Upper lobe of left lung (tissue), 6 donors: ENCODE results near the gene DRC7. TPM values are rescaled to one million over a fixed set of nuclear protein-coding genes. Genes with fewer than 3 reads are reported as not detected.

Experiments used
- ATAC-seq, 2 donors: fragments of 200-7000 bp; cut with Tn5 transposase; one replicate each; pipeline ENCODE4 v1.9.1; 2022; ENCODE audit warnings: mild to moderate bottlenecking in 2 of 2, moderate library complexity in 2 of 2; ENCODE audit not compliant: low FRiP score in 2 of 2
- DNase-seq, 2 donors: peaks; one replicate each; pipeline ENCODE4 v3.0.0-alpha.2; 2019 to 2020
- H3K27ac ChIP-seq, 4 donors: fragments of 200-600 bp; sonication (generic); one replicate each; pipeline ENCODE4 v1.5.1; 2016 to 2019
- H3K27me3 ChIP-seq, 4 donors: fragments of 200-600 bp; sonication (generic); one replicate each; pipeline ENCODE4 v1.5.1; 2017 to 2019
- H3K36me3 ChIP-seq, 4 donors: fragments of 200-600 bp; sonication (generic); one replicate each; pipeline ENCODE4 v1.5.1; 2016 to 2019
- H3K4me1 ChIP-seq, 4 donors: fragments of 200-600 bp; sonication (generic); one replicate each; pipeline ENCODE4 v1.5.1; 2018 to 2019
- H3K4me3 ChIP-seq, 4 donors: fragments of 200-600 bp; sonication (generic); one replicate each; pipeline ENCODE4 v1.5.1; 2017 to 2019; ENCODE audit warnings: mild to moderate bottlenecking in 2 of 4, moderate library complexity in 1 of 4
- H3K9me3 ChIP-seq, 4 donors: fragments of 200-600 bp; sonication (generic); one replicate each; pipeline ENCODE4 v1.5.1; 2018 to 2019
- EP300 ChIP-seq, 4 donors: sonication (generic); formaldehyde crosslinking; IDR thresholded peaks; one replicate each; pipeline ENCODE4 v1.5.1; 2017; ENCODE audit warnings: antibody characterized with exemption in 4 of 4, control low read depth in 2 of 4
- POLR2A ChIP-seq, 4 donors: fragments of 450-650 bp; IDR thresholded peaks; one replicate each; pipeline ENCODE4 v1.5.1; 2016 to 2017; ENCODE audit warnings: antibody characterized with exemption in 4 of 4, mild to moderate bottlenecking in 2 of 4
- POLR2AphosphoS5 ChIP-seq, 2 donors: sonication (generic); formaldehyde crosslinking; IDR thresholded peaks; one replicate each; pipeline ENCODE4 v1.5.1; 2017; ENCODE audit warnings: antibody characterized with exemption in 2 of 2
- WGBS, 2 donors: methylation state at CpG; one replicate each; pipeline ENCODE4 v1.1.5; 2017 to 2018; 5-methylcytosine and 5-hydroxymethylcytosine counted together
- total RNA-seq, 6 donors: library from RNA; depleted of rRNA in 4 of 6; stranded (reverse); fragments of >200 nt in 4 of 6; gene quantifications; one replicate each; pipeline versions ENCODE4 v1.1.0 to v1.2.1, GENCODE V29; 2016 to 2021
- TF ChIP-seq, protein P1 (sequence below), 6 experiments: fragments of 450-650 bp in 4 of 6; fragments of 200-600 bp in 2 of 6; sonication (generic) in 2 of 6; IDR thresholded peaks; one replicate each; pipeline ENCODE4 v1.5.1; 2016 to 2019; ENCODE audit warnings: antibody characterized with exemption in 6 of 6
- donor health status: DM: no; HTN: no; CAD: no; lungs with moderate emphysema.
- donor health status: DM: no; HTN: yes; CAD: no; lungs with severe emphysema.

The DRC7 gene
- total RNA-seq, 6 donors from 2014 or later, result 1.2 to 15.9 (median 7.8) TPM

DNA sequence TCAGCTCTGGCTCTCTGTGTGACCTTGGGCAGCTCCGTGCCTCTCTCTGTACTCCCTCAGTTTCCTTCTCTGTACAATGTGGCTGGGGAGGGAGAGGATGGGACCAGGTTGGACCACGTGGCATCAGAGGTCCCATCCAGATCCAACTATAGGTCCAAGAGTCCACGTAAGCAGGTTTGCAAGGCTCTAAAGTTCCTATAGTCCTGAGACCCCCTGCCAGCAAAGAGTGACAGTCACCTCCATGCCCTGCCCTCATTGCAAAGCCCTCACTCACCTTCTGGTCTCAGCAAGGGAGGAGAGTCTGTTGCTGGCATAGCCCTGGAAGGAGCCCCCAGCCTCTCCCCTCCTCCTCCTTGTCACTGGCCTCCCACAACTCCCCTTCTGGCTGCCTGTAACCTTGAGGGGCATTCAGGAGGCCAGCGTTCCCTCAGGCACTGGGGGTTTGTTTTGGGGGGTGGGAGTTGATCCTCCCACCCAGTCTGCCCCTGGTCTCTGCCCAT is 6.1 kb upstream of the DRC7 start:
- H3K4me3 ChIP-seq, result no peak overlapping the region
- no peaks in the 10 kb centered on the region for H3K27me3 ChIP-seq
- TF ChIP-seq POLR2AphosphoS5 (IDR thresholded peaks at IDR 0.05) (no peak), EP300 (IDR thresholded peaks at IDR 0.05) (no peak)
- H3K27ac ChIP-seq, result peak overlapping the region in 2 of 4 donors; percentile 39 to 52
- peaks cover 0 to 10% (median 3%) of the 10 kb centered on the region in 4 donors for H3K4me1 ChIP-seq
- H3K36me3 ChIP-seq, result no peaks in the 10 kb centered on the region
- 74 to 77% methylated on average over 4 of the region's 4 CpGs for WGBS, 2 donors
- H3K9me3 ChIP-seq, result no peaks in the 10 kb centered on the region
- no peak for ATAC-seq
- no peak for DNase-seq

DNA sequence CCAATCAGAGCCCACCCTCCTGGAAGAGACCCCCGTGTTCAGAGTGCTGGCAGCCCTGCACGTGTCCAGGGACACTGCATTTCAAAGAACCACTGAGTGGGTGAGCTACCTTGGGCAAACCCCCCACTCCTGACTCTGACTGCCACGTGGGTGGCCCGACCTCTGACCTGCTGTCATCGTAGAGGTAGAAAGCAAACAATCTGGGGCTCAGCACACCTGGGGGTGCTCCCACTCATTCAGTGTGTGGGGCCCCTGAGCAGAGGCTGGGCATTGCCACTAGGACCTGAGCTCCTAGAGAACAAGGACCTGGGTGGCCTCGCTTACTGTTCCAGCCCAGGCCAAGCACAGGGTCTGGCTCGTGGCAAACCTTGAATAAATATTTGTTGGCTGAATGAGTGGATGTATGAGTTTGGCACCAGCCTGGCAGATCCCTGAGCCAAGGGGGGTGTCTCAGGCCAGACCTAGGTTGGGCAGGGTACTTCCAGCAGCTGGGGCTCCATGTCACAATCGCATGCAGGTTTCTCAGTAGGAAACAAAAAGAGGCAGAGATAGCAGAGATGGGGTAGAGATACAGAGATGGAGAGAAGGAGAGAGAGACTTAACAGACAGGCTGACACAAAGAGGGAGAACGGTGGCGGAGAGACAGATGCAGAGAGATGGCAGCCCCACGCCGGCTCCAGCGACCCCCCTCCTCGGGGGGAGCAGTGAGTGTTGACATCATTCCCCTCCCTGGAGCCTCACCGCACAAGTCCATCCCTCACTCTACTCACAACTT is 5.4 kb upstream of the DRC7 start:
- peaks cover 0 to 10% (median 3%) of the 10 kb centered on the region in 4 donors for H3K4me1 ChIP-seq
- WGBS, 2 donors, result 28 to 34% methylated on average over 13 to 15 of the region's 15 CpGs
- no peak for DNase-seq
- H3K27ac ChIP-seq, result peak overlapping the region in 3 of 4 donors; percentile 39 to 52 (median 46)
- no peak for TF ChIP-seq POLR2A (IDR thresholded peaks at IDR 0.05)
- TF ChIP-seq, protein P1, sequence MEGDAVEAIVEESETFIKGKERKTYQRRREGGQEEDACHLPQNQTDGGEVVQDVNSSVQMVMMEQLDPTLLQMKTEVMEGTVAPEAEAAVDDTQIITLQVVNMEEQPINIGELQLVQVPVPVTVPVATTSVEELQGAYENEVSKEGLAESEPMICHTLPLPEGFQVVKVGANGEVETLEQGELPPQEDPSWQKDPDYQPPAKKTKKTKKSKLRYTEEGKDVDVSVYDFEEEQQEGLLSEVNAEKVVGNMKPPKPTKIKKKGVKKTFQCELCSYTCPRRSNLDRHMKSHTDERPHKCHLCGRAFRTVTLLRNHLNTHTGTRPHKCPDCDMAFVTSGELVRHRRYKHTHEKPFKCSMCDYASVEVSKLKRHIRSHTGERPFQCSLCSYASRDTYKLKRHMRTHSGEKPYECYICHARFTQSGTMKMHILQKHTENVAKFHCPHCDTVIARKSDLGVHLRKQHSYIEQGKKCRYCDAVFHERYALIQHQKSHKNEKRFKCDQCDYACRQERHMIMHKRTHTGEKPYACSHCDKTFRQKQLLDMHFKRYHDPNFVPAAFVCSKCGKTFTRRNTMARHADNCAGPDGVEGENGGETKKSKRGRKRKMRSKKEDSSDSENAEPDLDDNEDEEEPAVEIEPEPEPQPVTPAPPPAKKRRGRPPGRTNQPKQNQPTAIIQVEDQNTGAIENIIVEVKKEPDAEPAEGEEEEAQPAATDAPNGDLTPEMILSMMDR (IDR thresholded peaks at IDR 0.05), result no peak
- TF ChIP-seq POLR2AphosphoS5 (IDR thresholded peaks at IDR 0.05), result no peak
- TF ChIP-seq EP300 (IDR thresholded peaks at IDR 0.05), result no peak
- H3K4me3 ChIP-seq, result no peak overlapping the region
- no peaks in the 10 kb centered on the region for H3K27me3 ChIP-seq
- H3K9me3 ChIP-seq, result no peaks in the 10 kb centered on the region
- peak in 1 of 2 donors; percentile 54 for ATAC-seq
- no peaks in the 10 kb centered on the region for H3K36me3 ChIP-seq

DNA sequence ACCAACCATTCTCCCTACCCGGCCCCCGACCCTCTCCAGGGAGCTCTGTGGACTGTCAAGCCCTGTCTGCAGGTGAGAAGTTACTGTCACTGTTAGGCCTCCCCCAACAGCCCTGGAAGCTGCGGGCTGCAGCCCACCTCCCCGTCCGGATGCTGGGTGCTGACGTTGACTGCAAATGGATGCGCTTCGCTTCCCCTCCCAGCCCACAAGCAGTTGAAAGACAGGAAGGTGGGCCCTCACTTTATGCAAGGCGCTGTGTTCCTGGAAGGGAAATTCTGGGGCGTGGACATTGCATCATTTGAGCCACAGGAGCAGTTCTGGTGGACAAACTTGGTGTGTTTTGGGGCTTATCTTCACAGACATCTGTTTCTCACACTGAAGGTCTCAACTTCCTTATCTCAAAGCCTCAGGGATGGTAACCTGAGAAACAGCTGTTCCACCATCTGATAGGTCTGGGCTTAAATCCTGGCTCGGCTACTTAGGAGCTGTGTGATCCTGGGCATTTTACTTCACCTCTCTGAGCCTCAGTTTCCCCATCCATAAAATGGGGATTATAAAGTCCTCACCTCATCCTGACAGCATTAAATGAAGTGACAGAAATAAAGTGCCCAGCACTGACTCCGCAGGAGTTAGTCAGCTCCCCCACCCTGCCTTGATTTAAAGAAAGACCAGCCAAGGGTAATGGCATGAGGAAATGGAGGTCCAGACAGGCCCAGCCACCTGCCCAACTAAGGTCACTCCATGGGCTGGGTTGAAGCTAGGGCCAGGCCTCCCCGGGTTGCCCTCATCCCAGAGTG is 4.6 kb upstream of the DRC7 start:
- Histone ChIP-seq H3K27ac (peak overlapping the region; percentile 10 to 52 (median 42)), H3K36me3 (no peaks in the 10 kb centered on the region), H3K9me3 (no peaks in the 10 kb centered on the region), H3K4me1 (peaks cover 0 to 10% (median 3%) of the 10 kb centered on the region in 4 donors), H3K27me3 (no peaks in the 10 kb centered on the region), H3K4me3 (no peak overlapping the region)
- DNase-seq (peak in 1 of 2 donors; percentile 52), ATAC-seq (peak in 1 of 2 donors; percentile 22)
- no peak for TF ChIP-seq EP300 (IDR thresholded peaks at IDR 0.05)
- TF ChIP-seq POLR2AphosphoS5 (IDR thresholded peaks at IDR 0.05), result no peak
- WGBS, 2 donors, result 34 to 41% methylated on average over 11 to 13 of the region's 13 CpGs

DNA sequence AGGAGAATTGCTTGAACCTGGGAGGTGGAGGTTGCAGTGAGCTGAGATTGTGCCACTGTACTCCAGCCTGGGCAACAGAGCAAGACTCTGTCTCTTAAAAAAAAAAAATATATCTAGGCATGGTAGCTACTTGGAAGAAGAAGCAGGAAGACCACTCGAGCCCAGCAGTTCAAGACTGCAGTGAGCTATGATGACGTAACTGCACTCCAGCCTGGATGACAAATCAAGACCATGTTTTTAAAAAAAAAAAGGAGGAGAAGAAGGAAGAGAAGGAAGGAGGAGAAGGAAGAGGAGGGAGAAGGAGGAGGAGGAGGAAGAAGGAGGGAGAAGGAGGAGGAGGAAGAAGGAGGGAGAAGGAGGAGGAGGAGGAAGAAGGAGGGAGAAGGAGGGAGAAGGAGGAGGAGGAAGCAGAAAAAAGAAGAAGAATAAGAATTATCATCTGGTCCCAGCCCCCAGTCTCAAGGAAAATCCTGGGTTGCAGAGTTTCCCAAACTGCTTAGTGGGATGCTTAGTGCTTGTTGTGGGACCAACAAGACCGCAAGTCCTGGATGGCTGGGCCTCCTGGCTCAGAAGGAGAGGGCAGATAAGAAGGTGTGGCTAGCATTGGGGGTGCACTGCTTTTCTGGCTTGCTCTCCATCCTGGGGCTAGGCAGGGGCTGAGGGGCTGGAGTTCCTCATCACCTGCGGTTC is 3.7 kb upstream of the DRC7 start:
- WGBS, 2 donors, result 60 to 65% methylated on average over 3 to 4 of the region's 4 CpGs
- H3K4me1 ChIP-seq, result peaks cover 0 to 10% (median 3%) of the 10 kb centered on the region in 4 donors
- H3K36me3 ChIP-seq, result no peaks in the 10 kb centered on the region
- H3K9me3 ChIP-seq, result no peaks in the 10 kb centered on the region
- TF ChIP-seq POLR2AphosphoS5 (IDR thresholded peaks at IDR 0.05) (no peak), EP300 (IDR thresholded peaks at IDR 0.05) (no peak), POLR2A (IDR thresholded peaks at IDR 0.05) (no peak)
- TF ChIP-seq, protein P1 (IDR thresholded peaks at IDR 0.05), result no peak
- H3K27me3 ChIP-seq, result no peaks in the 10 kb centered on the region
- ATAC-seq (no peak), DNase-seq (no peak)
- H3K4me3 ChIP-seq, result no peak overlapping the region
- H3K27ac ChIP-seq, result peak overlapping the region in 1 of 4 donors; percentile 10

DNA sequence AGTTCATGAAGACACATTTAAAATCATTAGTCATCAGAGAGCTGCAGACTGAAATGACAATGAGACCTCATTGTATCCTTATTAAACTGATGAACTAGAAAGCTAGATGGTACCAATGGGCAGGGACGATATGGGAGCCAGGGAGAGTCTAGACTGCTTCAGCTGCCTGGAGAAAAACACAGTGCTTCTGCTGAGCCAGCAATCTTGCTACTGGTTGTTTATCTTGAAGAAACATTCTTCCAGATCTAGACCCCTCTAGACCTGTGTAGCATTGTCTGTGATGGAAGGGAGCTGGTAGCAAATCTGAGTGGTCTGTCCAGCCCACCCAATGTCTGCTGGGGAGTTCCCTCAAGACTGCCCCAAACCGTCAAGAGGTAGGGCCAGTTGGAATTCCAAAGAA is 2.0 kb upstream of the DRC7 start:
- no peak overlapping the region for H3K27ac ChIP-seq
- H3K4me1 ChIP-seq, result peaks cover 0 to 10% (median 3%) of the 10 kb centered on the region in 4 donors
- ATAC-seq (no peak), DNase-seq (no peak)
- no peak overlapping the region for H3K4me3 ChIP-seq
- H3K9me3 ChIP-seq, result no peaks in the 10 kb centered on the region
- TF ChIP-seq POLR2AphosphoS5 (IDR thresholded peaks at IDR 0.05) (no peak), POLR2A (IDR thresholded peaks at IDR 0.05) (no peak), EP300 (IDR thresholded peaks at IDR 0.05) (no peak)
- TF ChIP-seq, protein P1 (IDR thresholded peaks at IDR 0.05), result no peak
- no peaks in the 10 kb centered on the region for H3K36me3 ChIP-seq
- no peaks in the 10 kb centered on the region for H3K27me3 ChIP-seq
- WGBS, 2 donors, result 55 to 86% methylated on average over 2 of the region's 2 CpGs
